ENCODE data around the gene IGSF6.

The IGSF6 gene

DNA sequence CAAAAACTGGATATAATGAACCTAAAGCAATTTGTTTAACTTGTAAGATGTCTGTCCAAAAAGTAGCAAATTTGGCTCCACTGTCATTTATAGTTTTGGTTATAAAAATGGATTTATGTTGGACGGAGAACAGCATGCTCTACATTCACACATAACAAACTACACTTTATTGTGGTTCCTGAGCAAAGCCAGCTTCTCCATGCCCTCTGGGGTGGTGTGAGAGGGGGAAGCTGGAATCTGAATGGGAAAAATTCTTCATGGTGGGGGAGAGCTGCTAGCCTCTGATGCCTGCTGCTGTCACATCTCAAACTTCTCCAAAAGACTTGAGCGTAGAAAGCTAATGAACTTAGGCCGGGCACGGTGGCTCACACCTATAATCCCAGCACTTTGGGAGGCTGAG lies 62.9 kb downstream of the IGSF6 start:
- in situ Hi-C loops (cut with MboI; ENCODE audit: low pct_unique_long_range_greater_than_20kb, low sequenced_read_pairs), result loop anchor here (25.0 kb wide), 2 partner anchors 123 to 402 kb away; no protein-coding TSS in a partner anchor
- no peak for DNase-seq
